K562 (cell line): ENCODE results near the gene KSR2. TPM values are rescaled to one million over a fixed set of nuclear protein-coding genes. Genes with fewer than 3 reads are reported as not detected.

Experiments
- ATAC-seq: fragments of 200-7000 bp; cut with Tn5 transposase; 3 replicates; pipeline ENCODE4 v1.9.1; 2020; ENCODE audit warnings: moderate library complexity
- BruUV-seq: library from RNA; stranded (reverse); fragments of 400-500 nt; replicated peaks from 2 replicates; lab custom pipeline; 2021; lab: Mats Ljungman, UMichigan
- CTCF ChIA-PET: fragments of 300-600 bp; formaldehyde crosslinking; extraction: SDS; loops from one replicate; lab custom pipeline; 2021; ENCODE audit warnings: low intra/inter-chr PET ratio; lab: Yijun Ruan, JAX
- POLR2A ChIA-PET: fragments of 300-600, 350-650 bp; sonication (Branson Sonifier 250); formaldehyde crosslinking; extraction: SDS; loops from one replicate; lab custom pipeline; 2021; ENCODE audit warnings: antibody characterized with exemption, inconsistent platforms; lab: Yijun Ruan, JAX
- DNase-seq, 4 experiments: peaks; one replicate each; pipeline versions ENCODE4 v3.0.0 to v3.0.0-alpha.2; 2011 to 2018; ENCODE audit warnings: low spot score in 3 of 4, mixed read lengths in 3 of 4; ENCODE audit errors: extremely low read depth in 1 of 4
- FAIRE-seq: peaks from 2 replicates; lab custom pipeline; 2011; peaks lifted over from hg19 to GRCh38; lab: Jason Lieb, UNC
- H2AFZ ChIP-seq: 2 replicates; pipeline ENCODE4 v1.6.0; 2011; ENCODE audit warnings: low read depth, low read length, control low read depth, inconsistent platforms
- H3K27ac ChIP-seq: fragments of 200-600 bp; 3 replicates; pipeline ENCODE4 v1.8.0; 2011; ENCODE audit warnings: low read depth, mild to moderate bottlenecking, control low read depth, inconsistent platforms, low read length, moderate library complexity, mixed read lengths; ENCODE audit errors: extremely low read depth
- H3K27me3 ChIP-seq, 2 experiments: fragments of 300-600 bp in 1 of 2; 2 replicates in 1 of 2; 3 replicates in 1 of 2; pipeline versions ENCODE4 v1.6.0 to v1.8.0; 2011; ENCODE audit warnings: inconsistent platforms in 2 of 2, low read length in 2 of 2, mild to moderate bottlenecking in 1 of 2, mixed read lengths in 1 of 2, moderate library complexity in 1 of 2; ENCODE audit not compliant: control insufficient read depth in 2 of 2, insufficient read depth in 2 of 2
- H3K36me3 ChIP-seq: fragments of 300-600 bp; 3 replicates; pipeline ENCODE4 v1.8.0; 2011; ENCODE audit warnings: mild to moderate bottlenecking, low read length, inconsistent platforms; ENCODE audit not compliant: control insufficient read depth, insufficient read depth
- H3K4me1 ChIP-seq, 2 experiments: fragments of 200-600 bp in 1 of 2; replicated peaks in 1 of 2; 2 replicates in 1 of 2; 3 replicates in 1 of 2; pipeline versions ENCODE4 v1.5.1 to v1.8.0; 2011; ENCODE audit warnings: inconsistent platforms in 2 of 2, low read length in 2 of 2, mild to moderate bottlenecking in 1 of 2, mixed read lengths in 1 of 2, moderate library complexity in 1 of 2; ENCODE audit not compliant: control insufficient read depth in 2 of 2, insufficient read depth in 2 of 2
- H3K4me2 ChIP-seq: 2 replicates; pipeline ENCODE4 v1.6.1; 2011; ENCODE audit warnings: low read length, control low read depth, inconsistent platforms, mixed read lengths; ENCODE audit not compliant: insufficient read depth
- H3K4me3 ChIP-seq: fragments of 200-600 bp; sonication (generic), shearing (Covaris generic); 2 replicates; pipeline ENCODE4 v1.5.1; 2016; ENCODE audit warnings: control low read depth, inconsistent platforms
- H3K79me2 ChIP-seq: fragments of 200-600 bp; 3 replicates; pipeline ENCODE4 v1.8.0; 2011; ENCODE audit warnings: low read length, inconsistent platforms; ENCODE audit not compliant: control insufficient read depth, insufficient read depth
- H3K9ac ChIP-seq, 2 experiments: 2 replicates each; pipeline versions ENCODE4 v1.6.0 to v1.6.1; 2011; ENCODE audit warnings: low read depth in 2 of 2, low read length in 2 of 2, control low read depth in 1 of 2, inconsistent platforms in 1 of 2, mild to moderate bottlenecking in 1 of 2, mixed read lengths in 1 of 2; ENCODE audit not compliant: insufficient read depth in 1 of 2
- H3K9me1 ChIP-seq: one replicate; pipeline ENCODE4 v1.6.0; 2011; ENCODE audit warnings: inconsistent platforms, mild to moderate bottlenecking, low read length, moderate library complexity; ENCODE audit not compliant: control insufficient read depth, insufficient read depth
- H3K9me3 ChIP-seq: replicated peaks from 2 replicates; pipeline ENCODE4 v1.5.1; 2011; ENCODE audit warnings: low read depth, low read length, inconsistent platforms; ENCODE audit not compliant: control insufficient read depth, insufficient read depth
- H4K20me1 ChIP-seq: replicated peaks from 2 replicates; pipeline ENCODE4 v1.6.1; 2011; ENCODE audit warnings: low read length, inconsistent platforms, mixed read lengths; ENCODE audit not compliant: control insufficient read depth, insufficient read depth
- FOXP1 ChIP-seq: sonication (generic); formaldehyde crosslinking; IDR thresholded peaks from 2 replicates; pipeline ENCODE4 v1.8.0; 2022; ENCODE audit warnings: mild to moderate bottlenecking, missing genetic modification reagents
- NEUROD1 ChIP-seq: fragments of 150-350 bp; IDR thresholded peaks from 2 replicates; pipeline ENCODE4 v1.6.1; 2014; ENCODE audit warnings: borderline replicate concordance, low read length, low read depth; ENCODE audit not compliant: partially characterized antibody
- ZEB2 ChIP-seq: fragments of 450-650 bp; IDR thresholded peaks from 2 replicates; pipeline ENCODE4 v1.6.1; 2016
- ZNF263 ChIP-seq: sonication (generic); formaldehyde crosslinking; IDR thresholded peaks from 2 replicates; pipeline ENCODE4 v1.8.0; 2022; ENCODE audit warnings: mild to moderate bottlenecking, missing genetic modification reagents, borderline replicate concordance
- ZSCAN29 ChIP-seq: fragments of 450-650 bp; IDR thresholded peaks from 2 replicates; pipeline ENCODE4 v1.6.1; 2017
- WGBS: fragments of 100-300 bp; shearing (Covaris generic); methylation state at CpG from one replicate; pipeline ENCODE4 v1.1.6; 2016; ENCODE audit warnings: low coverage, mixed read lengths; ENCODE audit not compliant: insufficient coverage; ENCODE audit errors: missing lambda C conversion rate; 5-methylcytosine and 5-hydroxymethylcytosine counted together
- in situ Hi-C: fragments of 300-500 bp; cut with MboI; formaldehyde crosslinking; loops from 4 replicates; pipeline ENCODE4 v1.15.0; 2018; ENCODE audit warnings: inconsistent platforms, mixed read lengths
- intact Hi-C: fragments of 100-400 bp; cut with micrococcal nuclease; formaldehyde crosslinking; loops from 2 replicates; pipeline ENCODE4 v1.14.2; 2022
- polyA plus RNA-seq, 8 experiments: library from polyadenylated mRNA; depleted of rRNA in 4 of 8; stranded (reverse) in 5 of 8; unstranded in 3 of 8; fragments of >200 nt; fragmentation: Nextera tagmentation in 2 of 8; fragmentation: Illumina TruSeq in 1 of 8; extraction: Ambion mirVana in 2 of 8; extraction: Trizol in 1 of 8; gene quantifications; 2 replicates each; pipeline versions ENCODE4 v1.2.1 to v1.2.3, GENCODE V29; 2011 to 2014; ENCODE audit warnings: inconsistent platforms in 1 of 8, missing spikeins in 1 of 8
- total RNA-seq, 7 experiments: library from RNA; depleted of rRNA in 6 of 7; stranded (reverse); fragments of >200 nt in 6 of 7; fragmentation: Illumina TruSeq in 2 of 7; extraction: Trizol in 2 of 7; gene quantifications; 2 replicates each; pipeline versions ENCODE4 v1.2.1 to v1.2.3, GENCODE V29; 2011 to 2021; ENCODE audit warnings: low replicate concordance in 1 of 7
- TF ChIP-seq, protein P1 (sequence below), 2 experiments: fragments of 450-650 bp; formaldehyde crosslinking in 1 of 2; IDR thresholded peaks; 2 replicates each; pipeline versions ENCODE4 v1.4.0 to v1.6.1; 2014 to 2020; ENCODE audit warnings: mild to moderate bottlenecking in 2 of 2, borderline replicate concordance in 1 of 2, low read depth in 1 of 2

Gene KSR2
- total and polyA plus RNA-seq, 9 of the 15 experiments (the other 6 are each of a cell fraction or from before 2014, with no cell fraction given), result not detected

DNA sequence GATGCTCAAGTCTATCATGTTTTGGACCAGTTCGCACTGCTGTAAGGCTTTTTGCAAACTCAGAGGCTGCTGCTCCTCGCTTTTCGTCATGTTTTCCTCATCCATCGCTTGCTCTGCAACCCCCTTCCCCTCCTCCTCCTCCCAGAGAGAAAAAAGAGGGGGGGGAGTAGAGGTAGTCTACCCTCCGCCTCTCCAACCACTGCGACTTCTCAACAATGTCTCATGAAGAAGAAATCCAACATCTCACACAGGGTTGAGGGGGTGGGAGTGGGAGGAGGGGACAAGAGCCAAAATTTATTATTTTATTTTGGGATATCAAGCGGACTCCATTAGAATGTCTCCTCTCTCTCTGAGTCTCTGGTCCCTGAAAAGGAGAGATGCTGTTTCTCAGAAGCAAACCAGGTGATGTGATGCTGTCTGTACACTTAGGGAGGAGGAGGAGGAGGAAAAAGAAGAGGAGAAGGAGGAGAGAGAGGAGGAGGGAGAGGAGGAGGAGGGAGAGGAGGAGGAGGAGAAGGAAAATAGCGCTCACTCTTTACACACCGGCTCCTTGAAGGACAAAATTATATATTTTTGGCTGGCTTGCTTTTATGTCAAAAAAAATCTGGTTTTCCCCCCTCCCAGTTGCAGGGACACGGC is 520 bp downstream of the KSR2 start:
- no peak for DNase-seq
- Histone ChIP-seq H3K27ac (no peak overlapping the region), H4K20me1 (no peaks in the 10 kb centered on the region; the same call in 1 of the 2 replicates), H3K9ac (no peak overlapping the region), H3K4me2 (no peak overlapping the region)
- in situ Hi-C loops, result no loop called here
- no peak for TF ChIP-seq FOXP1 (CRISPR knock-in tag)
- TF ChIP-seq, protein P1, sequence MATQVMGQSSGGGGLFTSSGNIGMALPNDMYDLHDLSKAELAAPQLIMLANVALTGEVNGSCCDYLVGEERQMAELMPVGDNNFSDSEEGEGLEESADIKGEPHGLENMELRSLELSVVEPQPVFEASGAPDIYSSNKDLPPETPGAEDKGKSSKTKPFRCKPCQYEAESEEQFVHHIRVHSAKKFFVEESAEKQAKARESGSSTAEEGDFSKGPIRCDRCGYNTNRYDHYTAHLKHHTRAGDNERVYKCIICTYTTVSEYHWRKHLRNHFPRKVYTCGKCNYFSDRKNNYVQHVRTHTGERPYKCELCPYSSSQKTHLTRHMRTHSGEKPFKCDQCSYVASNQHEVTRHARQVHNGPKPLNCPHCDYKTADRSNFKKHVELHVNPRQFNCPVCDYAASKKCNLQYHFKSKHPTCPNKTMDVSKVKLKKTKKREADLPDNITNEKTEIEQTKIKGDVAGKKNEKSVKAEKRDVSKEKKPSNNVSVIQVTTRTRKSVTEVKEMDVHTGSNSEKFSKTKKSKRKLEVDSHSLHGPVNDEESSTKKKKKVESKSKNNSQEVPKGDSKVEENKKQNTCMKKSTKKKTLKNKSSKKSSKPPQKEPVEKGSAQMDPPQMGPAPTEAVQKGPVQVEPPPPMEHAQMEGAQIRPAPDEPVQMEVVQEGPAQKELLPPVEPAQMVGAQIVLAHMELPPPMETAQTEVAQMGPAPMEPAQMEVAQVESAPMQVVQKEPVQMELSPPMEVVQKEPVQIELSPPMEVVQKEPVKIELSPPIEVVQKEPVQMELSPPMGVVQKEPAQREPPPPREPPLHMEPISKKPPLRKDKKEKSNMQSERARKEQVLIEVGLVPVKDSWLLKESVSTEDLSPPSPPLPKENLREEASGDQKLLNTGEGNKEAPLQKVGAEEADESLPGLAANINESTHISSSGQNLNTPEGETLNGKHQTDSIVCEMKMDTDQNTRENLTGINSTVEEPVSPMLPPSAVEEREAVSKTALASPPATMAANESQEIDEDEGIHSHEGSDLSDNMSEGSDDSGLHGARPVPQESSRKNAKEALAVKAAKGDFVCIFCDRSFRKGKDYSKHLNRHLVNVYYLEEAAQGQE (IDR thresholded peaks at IDR 0.05; ENCODE audit: borderline replicate concordance), result no peak
- TF ChIP-seq, protein P1 (CRISPR knock-in tag; IDR thresholded peaks at IDR 0.05; ENCODE audit: low read depth), result no peak
- peak; percentile 61; the same call in 1 of the 2 replicates for TF ChIP-seq ZNF263 (CRISPR knock-in tag)
- TF ChIP-seq ZEB2, result no peak
- no peak for TF ChIP-seq NEUROD1
- TF ChIP-seq ZSCAN29, result no peak
- TF ChIP-seq, all 486 proteins: peak for 1
- peaks cover 4 to 53% of the 10 kb centered on the region in 2 experiments; a peak in 4 of 5 replicates for H3K27me3 ChIP-seq
- ATAC-seq (no peak), FAIRE-seq (no peak)
- no peaks in the 10 kb centered on the region for H3K36me3 ChIP-seq
- intact Hi-C loops, result no loop called here
- BruUV-seq, result no TSS peak
- H3K79me2 ChIP-seq, result no peaks in the 10 kb centered on the region
- H3K9me1 ChIP-seq, result no peaks in the 10 kb centered on the region
- ChIA-PET POLR2A (no interaction called here), CTCF (no interaction called here)
- no peak overlapping the region for H3K4me3 ChIP-seq
- no peaks in the 10 kb centered on the region for H3K9me3 ChIP-seq
- H2AFZ ChIP-seq, result no peak overlapping the region
- H3K4me1 ChIP-seq, result peaks cover 0 to 7% of the 10 kb centered on the region in 2 experiments; a peak in 2 of 5 replicates
- 5% methylated on average over 8 of the region's 10 CpGs for WGBS
